DND-41 (cell line): ENCODE measurements around the gene RAB6A.

Source experiments
- ATAC-seq: fragments of 200-7000 bp; cut with Tn5 transposase; 3 replicates; pipeline ENCODE4 v1.9.1; 2021; ENCODE audit warnings: low read depth; ENCODE audit not compliant: insufficient read depth
- DNase-seq: peaks from one replicate; pipeline ENCODE4 v3.0.0-alpha.2; 2020
- H2AFZ ChIP-seq: 2 replicates; pipeline ENCODE4 v1.6.0; 2012; ENCODE audit warnings: low read depth, low read length
- H3K27ac ChIP-seq: 2 replicates; pipeline ENCODE4 v1.5.1; 2012; ENCODE audit warnings: low read length, inconsistent platforms
- H3K27me3 ChIP-seq: fragments of 200-600 bp; sonication (generic); 2 replicates; pipeline ENCODE4 v1.6.0; 2012; ENCODE audit warnings: low read length, mild to moderate bottlenecking, inconsistent platforms; ENCODE audit not compliant: insufficient read depth, poor library complexity
- H3K36me3 ChIP-seq: 2 replicates; pipeline ENCODE4 v1.5.1; 2012; ENCODE audit warnings: low read length, inconsistent platforms; ENCODE audit not compliant: insufficient read depth
- H3K4me1 ChIP-seq: 2 replicates; pipeline ENCODE4 v1.5.1; 2012; ENCODE audit warnings: mild to moderate bottlenecking, low read length; ENCODE audit not compliant: insufficient read depth
- H3K4me2 ChIP-seq: 2 replicates; pipeline ENCODE4 v1.6.0; 2012; ENCODE audit warnings: mild to moderate bottlenecking, moderate library complexity, low read length, inconsistent platforms; ENCODE audit not compliant: insufficient read depth
- H3K4me3 ChIP-seq, 2 experiments: fragments of 200-600 bp in 1 of 2; shearing (Covaris generic) in 1 of 2; 2 replicates each; pipeline ENCODE4 v1.5.1; 2012 to 2016; ENCODE audit warnings: inconsistent platforms in 2 of 2, low read length in 2 of 2, mild to moderate bottlenecking in 2 of 2, low read depth in 1 of 2, moderate library complexity in 1 of 2
- H3K79me2 ChIP-seq: 2 replicates; pipeline ENCODE4 v1.6.0; 2012; ENCODE audit warnings: low read length, inconsistent platforms; ENCODE audit not compliant: insufficient read depth
- H3K9ac ChIP-seq: 2 replicates; pipeline ENCODE4 v1.6.0; 2012; ENCODE audit warnings: low read depth, mild to moderate bottlenecking, inconsistent platforms, low read length, moderate library complexity
- H3K9me3 ChIP-seq: 2 replicates; pipeline ENCODE4 v1.5.1; 2012; ENCODE audit warnings: low read length, moderate library complexity, mild to moderate bottlenecking, inconsistent platforms; ENCODE audit not compliant: insufficient read depth, severe bottlenecking
- H4K20me1 ChIP-seq: 2 replicates; pipeline ENCODE4 v1.6.0; 2012; ENCODE audit warnings: low read length; ENCODE audit not compliant: insufficient read depth
- EZH2 ChIP-seq: IDR thresholded peaks from 3 replicates; pipeline ENCODE4 v1.6.1; 2012; ENCODE audit warnings: borderline replicate concordance, low read depth, mild to moderate bottlenecking, moderate library complexity, low read length, inconsistent platforms; ENCODE audit not compliant: severe bottlenecking
- TF ChIP-seq, protein P1 (sequence below): IDR thresholded peaks from 2 replicates; pipeline ENCODE4 v1.5.1; 2012; ENCODE audit warnings: borderline replicate concordance, low read length, moderate library complexity, mild to moderate bottlenecking; ENCODE audit not compliant: poor library complexity, severe bottlenecking; ENCODE audit errors: extremely low read depth

RAB6A gene

DNA sequence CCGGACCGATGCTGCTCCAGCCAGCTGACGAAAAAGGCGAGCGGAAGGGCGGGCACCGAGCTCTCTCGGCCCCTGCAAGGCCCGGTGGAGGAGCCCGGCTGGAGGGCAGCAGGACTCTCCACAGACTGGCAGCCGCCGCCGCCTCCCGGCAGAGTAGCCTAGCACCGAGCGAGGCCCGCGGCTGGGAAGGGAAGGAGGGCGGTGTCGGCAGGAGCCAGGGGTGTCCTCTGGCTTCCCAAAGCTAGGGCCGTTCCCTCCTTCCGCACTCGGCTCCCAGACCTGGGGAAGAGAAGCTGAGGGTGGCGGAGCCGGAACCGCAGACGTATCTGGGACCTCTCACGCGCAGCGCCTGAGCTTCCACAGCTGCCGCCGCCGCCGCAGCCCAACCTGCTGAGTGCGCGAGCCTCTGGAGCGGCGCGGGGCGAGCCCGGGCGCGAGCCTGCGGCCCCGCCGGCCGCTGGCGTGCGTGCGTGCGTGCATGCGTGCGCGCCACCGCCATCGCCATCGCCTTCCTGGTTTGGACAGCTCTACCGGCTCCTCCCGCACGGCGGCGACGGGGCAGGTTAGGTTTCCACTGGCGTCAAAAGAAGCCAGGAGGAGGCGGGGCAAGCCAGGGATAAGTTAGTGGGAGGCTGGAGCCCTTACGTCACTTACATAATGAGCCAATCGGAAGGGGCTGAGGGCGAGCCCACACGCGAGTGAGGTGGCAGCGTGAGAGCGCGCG lies at the start of gene RAB6A:
TSS of gene RAB6A (minus strand) at position 396 of the 724 bp plus-strand sequence. CDS start 439 bp downstream, outside the sequence.
- DNase-seq = peak; percentile 100
- Histone ChIP-seq H3K4me3 (peak within 1 kb of the TSS; percentile 89 to 93), H3K9me3 (no peaks in the 10 kb centered on the region), H3K9ac (peak within 1 kb of the TSS; percentile 80), H3K4me2 (peak within 1 kb of the TSS; percentile 79), H3K27ac (peak within 1 kb of the TSS; percentile 78), H3K4me1 (peaks cover 29% of the 10 kb centered on the region), H3K27me3 (no peaks in the 10 kb centered on the region), H3K79me2 (peaks cover 49% of the 10 kb centered on the region), H3K36me3 (no peaks in the 10 kb centered on the region; the same call in 1 of the 2 replicates), H4K20me1 (peaks cover 14% of the 10 kb centered on the region; the same call in 1 of the 2 replicates), H2AFZ (peak within 1 kb of the TSS; percentile 92)
- peak; percentile 91 for ATAC-seq
- no peak for TF ChIP-seq EZH2
- TF ChIP-seq, protein P1, sequence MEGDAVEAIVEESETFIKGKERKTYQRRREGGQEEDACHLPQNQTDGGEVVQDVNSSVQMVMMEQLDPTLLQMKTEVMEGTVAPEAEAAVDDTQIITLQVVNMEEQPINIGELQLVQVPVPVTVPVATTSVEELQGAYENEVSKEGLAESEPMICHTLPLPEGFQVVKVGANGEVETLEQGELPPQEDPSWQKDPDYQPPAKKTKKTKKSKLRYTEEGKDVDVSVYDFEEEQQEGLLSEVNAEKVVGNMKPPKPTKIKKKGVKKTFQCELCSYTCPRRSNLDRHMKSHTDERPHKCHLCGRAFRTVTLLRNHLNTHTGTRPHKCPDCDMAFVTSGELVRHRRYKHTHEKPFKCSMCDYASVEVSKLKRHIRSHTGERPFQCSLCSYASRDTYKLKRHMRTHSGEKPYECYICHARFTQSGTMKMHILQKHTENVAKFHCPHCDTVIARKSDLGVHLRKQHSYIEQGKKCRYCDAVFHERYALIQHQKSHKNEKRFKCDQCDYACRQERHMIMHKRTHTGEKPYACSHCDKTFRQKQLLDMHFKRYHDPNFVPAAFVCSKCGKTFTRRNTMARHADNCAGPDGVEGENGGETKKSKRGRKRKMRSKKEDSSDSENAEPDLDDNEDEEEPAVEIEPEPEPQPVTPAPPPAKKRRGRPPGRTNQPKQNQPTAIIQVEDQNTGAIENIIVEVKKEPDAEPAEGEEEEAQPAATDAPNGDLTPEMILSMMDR = peak; percentile 51

DNA sequence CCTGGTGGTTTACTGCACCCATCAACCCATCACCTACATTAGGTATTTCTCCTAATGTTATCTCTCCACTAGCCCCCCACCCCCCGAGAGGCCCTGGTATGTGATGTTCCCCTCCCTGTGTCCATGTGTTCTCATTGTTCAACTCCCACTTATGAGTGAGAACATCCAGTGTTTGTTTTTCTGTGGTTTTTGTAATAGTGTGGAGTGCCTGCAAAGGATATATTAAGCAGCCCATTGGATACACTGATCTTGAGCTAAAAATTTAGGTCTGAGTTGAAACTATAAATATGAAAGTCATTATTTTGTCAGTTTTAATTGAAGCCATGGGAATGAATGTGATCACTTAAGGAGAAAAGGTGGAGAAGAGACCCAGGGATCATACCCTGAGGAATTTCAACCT lies 49.8 kb upstream of the RAB6A start:
- DNase-seq = no peak
- TF ChIP-seq, protein P1 = no peak
- no peak for TF ChIP-seq EZH2
- no peak overlapping the region for H3K27ac ChIP-seq

DNA sequence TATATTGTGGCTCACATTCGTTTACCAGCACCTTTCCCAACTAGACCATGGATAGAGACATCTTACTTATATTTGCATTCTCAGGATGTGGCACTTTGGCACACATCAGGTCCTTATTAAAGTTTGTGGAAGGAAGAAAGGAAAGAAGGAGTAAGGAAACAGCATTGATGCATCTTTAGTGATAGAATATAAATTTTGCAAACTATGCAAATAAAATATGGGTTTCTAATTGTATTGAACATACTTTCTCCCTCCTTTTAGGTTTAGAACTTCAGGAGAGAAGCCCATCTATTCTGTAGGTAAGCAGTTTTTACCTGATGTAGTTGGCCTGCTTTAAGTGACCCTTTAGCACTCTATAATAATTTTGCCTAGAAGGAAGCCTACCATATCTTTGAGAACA lies 47.2 kb upstream of the RAB6A start:
- Histone ChIP-seq H3K9ac (no peak overlapping the region), H3K27ac (no peak overlapping the region), H4K20me1 (no peaks in the 10 kb centered on the region), H3K79me2 (peaks cover 5% of the 10 kb centered on the region; the same call in 1 of the 2 replicates), H3K27me3 (no peaks in the 10 kb centered on the region), H3K4me2 (no peak overlapping the region), H3K9me3 (no peaks in the 10 kb centered on the region), H3K36me3 (peaks cover 15% of the 10 kb centered on the region), H2AFZ (no peak overlapping the region), H3K4me3 (no peak overlapping the region), H3K4me1 (no peaks in the 10 kb centered on the region)
- DNase-seq (no peak), ATAC-seq (no peak)
- TF ChIP-seq, protein P1 = no peak
- TF ChIP-seq EZH2 = no peak

More for the DNA sequence above, 49.8 kb upstream of the RAB6A start:
- H3K27me3 ChIP-seq = no peaks in the 10 kb centered on the region
- peaks cover 15% of the 10 kb centered on the region for H3K36me3 ChIP-seq
- no peaks in the 10 kb centered on the region for H3K9me3 ChIP-seq
- no peak overlapping the region for H3K4me2 ChIP-seq
- peaks cover 5% of the 10 kb centered on the region; the same call in 1 of the 2 replicates for H3K79me2 ChIP-seq
- H3K9ac ChIP-seq = no peak overlapping the region
- no peak for ATAC-seq
- no peak overlapping the region for H2AFZ ChIP-seq
- H3K4me3 ChIP-seq = no peak overlapping the region
- H3K4me1 ChIP-seq = no peaks in the 10 kb centered on the region
- no peaks in the 10 kb centered on the region for H4K20me1 ChIP-seq
